Adipocyte (in vitro differentiated cells): ENCODE data around the gene SERINC5.
"Not testable (repeated sequence)": the region's sequence is repeated elsewhere in the genome, so short reads cannot be mapped to it uniquely, and the experiment has no call there.

Experiments used
- DNase-seq: peaks from one replicate; pipeline ENCODE4 v3.0.0-alpha.2; 2015; ENCODE audit warnings: low read depth
- H3K27me3 ChIP-seq: replicated peaks from 2 replicates; pipeline ENCODE4 v1.7.0; 2013; ENCODE audit warnings: mild to moderate bottlenecking, low read length, moderate library complexity; ENCODE audit not compliant: control insufficient read depth, insufficient read depth
- H3K36me3 ChIP-seq: 2 replicates; pipeline ENCODE4 v1.7.0; 2013; ENCODE audit warnings: low read length, mild to moderate bottlenecking, moderate library complexity; ENCODE audit not compliant: control insufficient read depth, insufficient read depth, severe bottlenecking
- H3K4me1 ChIP-seq: 2 replicates; pipeline ENCODE4 v1.7.0; 2013; ENCODE audit warnings: mild to moderate bottlenecking, low read length, moderate library complexity; ENCODE audit not compliant: control insufficient read depth, insufficient read depth
- H3K4me3 ChIP-seq: 2 replicates; pipeline ENCODE4 v1.7.0; 2013; ENCODE audit warnings: mild to moderate bottlenecking, low read length, moderate library complexity
- H3K9ac ChIP-seq: 2 replicates; pipeline ENCODE4 v1.7.0; 2013; ENCODE audit warnings: mild to moderate bottlenecking, low read length, moderate library complexity
- H3K9me3 ChIP-seq: 2 replicates; pipeline ENCODE4 v1.7.0; 2013; ENCODE audit warnings: mild to moderate bottlenecking, low read length, moderate library complexity; ENCODE audit not compliant: control insufficient read depth

The SERINC5 gene

DNA sequence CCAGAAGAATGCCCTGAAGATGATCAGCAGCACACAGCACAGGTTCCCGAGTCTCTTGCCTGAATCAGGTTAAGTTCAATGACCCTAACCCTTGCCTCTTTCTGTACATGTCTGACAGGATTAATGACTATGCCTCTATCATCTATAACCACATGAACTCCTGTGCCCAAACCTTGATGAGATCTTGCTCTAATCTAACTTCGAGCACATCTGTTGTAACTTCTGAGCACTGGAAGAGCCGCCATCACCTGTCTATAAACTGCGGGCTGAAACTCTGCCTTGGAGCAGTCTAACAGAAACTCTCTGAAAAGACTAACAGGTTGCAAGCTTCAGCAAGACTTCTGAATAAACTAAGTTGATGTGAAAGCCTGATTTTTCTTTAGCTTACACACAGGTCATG, 44.5 kb downstream of the SERINC5 start:
- no peak for DNase-seq
- Histone ChIP-seq H3K4me3 (no peak overlapping the region), H3K9ac (no peak overlapping the region), H3K9me3 (no peaks in the 10 kb centered on the region), H3K27me3 (no peaks in the 10 kb centered on the region), H3K36me3 (no peaks in the 10 kb centered on the region), H3K4me1 (peaks cover 26% of the 10 kb centered on the region)

DNA sequence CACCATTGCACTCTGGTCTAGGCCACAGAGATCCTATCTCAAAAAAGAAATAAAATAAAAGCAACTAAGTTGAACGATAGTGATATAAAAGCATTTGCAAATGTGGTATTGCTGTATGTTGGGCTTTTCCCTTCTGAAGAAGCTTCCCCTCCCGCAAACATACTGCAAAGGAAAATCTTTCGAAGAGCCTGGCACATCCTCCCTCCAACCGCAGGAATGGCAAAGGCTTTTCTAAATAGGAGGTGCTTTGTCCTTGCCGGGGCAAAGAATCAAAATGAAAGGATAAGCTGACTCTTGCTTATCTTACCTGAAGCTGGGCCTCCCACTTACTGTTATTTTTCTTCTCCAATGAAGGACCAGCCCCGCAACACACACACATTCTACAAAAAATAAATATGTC, 45.8 kb downstream of the SERINC5 start:
- no peaks in the 10 kb centered on the region for H3K27me3 ChIP-seq
- H3K9me3 ChIP-seq: no peaks in the 10 kb centered on the region
- H3K4me1 ChIP-seq: peaks cover 19% of the 10 kb centered on the region
- DNase-seq: no peak
- no peaks in the 10 kb centered on the region for H3K36me3 ChIP-seq
- no peak overlapping the region for H3K9ac ChIP-seq
- no peak overlapping the region for H3K4me3 ChIP-seq

DNA sequence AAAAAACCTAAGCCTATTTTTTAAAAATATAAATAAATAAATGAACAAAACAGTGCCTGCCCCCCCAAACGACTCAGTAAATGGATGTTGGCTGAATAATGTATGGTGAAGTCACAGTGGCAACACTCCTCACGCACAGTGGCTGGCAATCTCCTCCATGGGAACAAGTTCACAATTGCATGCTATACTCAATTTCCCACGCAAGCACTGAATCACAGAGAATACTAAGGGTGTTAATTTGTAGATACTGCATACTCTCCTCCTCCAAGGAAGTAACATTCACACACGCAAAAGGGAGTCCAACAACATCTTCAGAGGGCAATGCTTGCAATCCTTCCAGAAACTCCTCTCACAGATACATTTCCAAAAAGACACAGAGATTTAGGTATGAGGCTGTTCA, 47.5 kb downstream of the SERINC5 start:
- H3K9me3 ChIP-seq: no peaks in the 10 kb centered on the region
- H3K36me3 ChIP-seq: no peaks in the 10 kb centered on the region
- DNase-seq: no peak
- no peaks in the 10 kb centered on the region for H3K27me3 ChIP-seq
- no peak overlapping the region for H3K9ac ChIP-seq
- no peak overlapping the region for H3K4me3 ChIP-seq
- peaks cover 18% of the 10 kb centered on the region for H3K4me1 ChIP-seq

DNA sequence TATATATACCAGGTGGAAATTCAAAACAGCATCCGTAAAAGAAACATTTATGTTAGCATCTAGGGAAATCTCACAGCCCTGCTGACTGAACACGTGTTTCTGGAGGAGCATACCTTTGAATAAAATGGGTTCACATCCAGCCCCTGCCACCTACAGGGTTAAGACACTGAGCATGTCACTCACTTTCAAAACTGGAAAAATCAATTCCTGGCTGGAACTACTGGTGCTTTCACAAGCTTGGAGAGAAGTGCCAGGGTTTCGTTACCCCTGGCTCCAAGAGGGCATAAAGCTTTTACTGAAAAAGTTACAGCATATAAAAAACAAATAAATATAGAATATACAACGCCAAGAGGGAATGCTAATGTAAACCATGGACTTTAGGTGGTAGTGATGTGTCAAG, 48.0 kb downstream of the SERINC5 start:
- Histone ChIP-seq H3K27me3 (no peaks in the 10 kb centered on the region), H3K9ac (no peak overlapping the region), H3K9me3 (no peaks in the 10 kb centered on the region), H3K4me3 (no peak overlapping the region), H3K4me1 (peaks cover 18% of the 10 kb centered on the region), H3K36me3 (no peaks in the 10 kb centered on the region)
- DNase-seq: no peak

DNA sequence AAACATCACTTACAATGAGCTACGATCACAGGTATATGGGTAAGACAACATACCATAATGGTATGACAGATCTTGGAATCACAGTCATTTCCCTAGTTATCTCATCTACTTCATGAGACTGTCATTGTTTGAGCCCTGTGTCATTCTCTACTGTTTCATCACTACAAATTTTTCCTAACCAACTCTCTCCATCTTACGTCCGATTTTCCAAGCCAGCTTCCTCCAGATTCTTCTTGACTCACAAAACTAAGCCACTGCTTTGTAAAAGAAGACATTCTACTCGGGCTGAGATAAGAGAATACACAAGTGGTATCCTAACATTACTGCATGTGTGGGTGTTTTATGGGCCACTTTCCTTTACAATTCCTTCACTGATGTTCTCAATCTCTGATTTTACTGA, 49.6 kb downstream of the SERINC5 start:
- Histone ChIP-seq H3K4me3 (no peak overlapping the region), H3K27me3 (no peaks in the 10 kb centered on the region), H3K36me3 (no peaks in the 10 kb centered on the region), H3K4me1 (peaks cover 18% of the 10 kb centered on the region), H3K9me3 (no peaks in the 10 kb centered on the region), H3K9ac (no peak overlapping the region)
- DNase-seq: peak; percentile 48

DNA sequence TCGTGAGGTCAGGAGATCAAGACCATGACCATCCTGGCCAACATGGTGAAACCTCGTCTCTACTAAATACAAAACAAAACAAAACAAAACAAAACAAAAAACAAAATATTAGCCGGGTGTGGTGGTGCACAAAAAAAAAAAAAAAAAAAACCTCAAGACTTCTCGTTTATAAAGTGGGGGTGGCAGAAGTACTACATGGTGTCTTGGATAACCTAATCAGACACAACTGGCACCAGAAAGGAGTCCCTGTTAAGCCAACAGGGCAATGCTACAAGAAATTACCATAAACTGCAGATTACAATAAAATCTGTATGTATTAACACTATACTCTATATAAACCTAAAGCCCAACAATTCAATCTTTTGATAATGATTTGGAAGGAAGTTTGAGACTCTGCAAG, 50.0 kb downstream of the SERINC5 start:
- Histone ChIP-seq H3K9ac (no peak overlapping the region), H3K9me3 (no peaks in the 10 kb centered on the region), H3K4me1 (peaks cover 18% of the 10 kb centered on the region), H3K27me3 (no peaks in the 10 kb centered on the region), H3K4me3 (no peak overlapping the region), H3K36me3 (no peaks in the 10 kb centered on the region)
- no peak for DNase-seq

DNA sequence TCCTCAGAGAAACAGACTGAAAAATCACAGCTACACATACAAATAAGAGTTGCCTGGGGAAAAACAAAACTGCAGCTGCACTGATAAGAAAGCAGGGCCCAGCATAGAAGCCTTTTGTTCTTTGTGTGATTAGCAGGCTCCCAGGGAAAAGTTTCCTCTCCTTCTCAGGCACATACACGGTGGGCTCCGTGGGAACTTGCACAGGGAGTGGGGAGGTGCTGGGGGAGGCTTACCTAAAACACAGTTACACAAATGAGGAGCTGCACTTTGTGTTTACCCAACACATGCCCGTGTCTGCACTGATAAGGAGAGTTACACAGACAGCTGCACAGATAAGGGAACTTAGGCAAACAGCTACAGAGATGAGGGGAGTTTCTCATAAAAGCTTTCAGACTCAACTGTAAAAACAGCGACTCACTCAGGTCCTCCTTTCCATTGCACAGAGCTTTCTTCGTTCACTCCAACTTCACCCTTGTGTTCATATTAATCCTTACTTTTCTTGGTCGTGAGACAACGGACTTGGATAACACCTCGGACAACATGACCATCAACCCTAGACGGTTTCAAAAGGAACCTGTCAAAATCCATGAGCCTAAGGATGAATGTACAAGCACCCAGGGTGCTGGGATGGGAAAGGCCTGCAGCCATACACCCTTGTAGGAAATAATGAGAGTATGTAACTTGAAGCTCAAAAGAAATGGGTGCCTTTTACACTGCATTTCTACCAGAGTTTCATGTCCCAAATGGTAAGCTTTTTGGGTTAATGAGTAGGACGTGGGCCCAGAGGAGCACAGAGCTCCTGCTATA, 50.8 kb downstream of the SERINC5 start:
- no peaks in the 10 kb centered on the region for H3K36me3 ChIP-seq
- H3K9me3 ChIP-seq: no peaks in the 10 kb centered on the region
- H3K27me3 ChIP-seq: no peaks in the 10 kb centered on the region
- peaks cover 18% of the 10 kb centered on the region for H3K4me1 ChIP-seq
- H3K9ac ChIP-seq: no peak overlapping the region
- no peak for DNase-seq
- no peak overlapping the region for H3K4me3 ChIP-seq

DNA sequence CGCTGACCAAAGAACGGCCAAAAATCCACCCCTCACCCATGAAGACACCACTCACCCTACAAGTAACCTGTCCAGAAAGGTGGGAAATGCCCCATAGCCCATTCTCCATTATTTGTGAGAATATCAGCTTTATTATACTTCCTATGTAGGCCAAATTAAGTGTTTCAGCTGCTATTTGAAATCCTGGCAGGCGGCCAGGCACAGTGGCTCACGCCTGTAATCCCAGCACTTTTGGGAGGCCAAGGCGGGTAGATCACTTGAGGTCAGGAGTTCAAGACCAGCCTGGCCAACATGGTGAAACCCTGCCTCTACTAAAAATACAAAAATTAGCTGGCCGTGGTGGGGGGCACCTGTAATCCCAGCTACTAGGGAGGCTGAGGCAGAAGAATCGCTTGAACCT, 54.1 kb downstream of the SERINC5 start:
- not testable (repeated sequence) for H3K9me3 ChIP-seq, H3K4me3 ChIP-seq, H3K27me3 ChIP-seq, DNase-seq, H3K36me3 ChIP-seq, H3K4me1 ChIP-seq, H3K9ac ChIP-seq

DNA sequence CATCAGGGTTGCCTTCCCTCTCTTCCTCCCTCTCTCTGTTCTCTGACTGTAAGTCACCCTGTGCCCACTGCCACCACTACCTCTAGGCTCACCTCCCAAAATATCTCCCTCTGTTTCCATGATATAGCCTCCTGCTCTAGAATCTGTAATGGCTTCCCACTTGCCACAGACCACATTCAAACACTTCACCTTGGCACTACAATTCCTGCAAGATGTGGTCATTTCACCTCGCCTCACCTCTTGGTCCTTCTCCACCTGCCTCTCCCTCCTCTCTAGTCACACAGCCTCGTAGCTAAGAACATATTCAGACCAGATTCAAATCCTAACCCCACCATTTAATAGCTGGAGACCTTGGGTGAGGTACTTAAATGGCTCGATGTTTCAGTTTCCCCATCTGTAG, 56.9 kb downstream of the SERINC5 start:
- no peak overlapping the region for H3K9ac ChIP-seq
- peaks cover under 1% of the 10 kb centered on the region for H3K4me1 ChIP-seq
- no peak overlapping the region for H3K4me3 ChIP-seq
- H3K36me3 ChIP-seq: no peaks in the 10 kb centered on the region
- no peaks in the 10 kb centered on the region for H3K9me3 ChIP-seq
- no peaks in the 10 kb centered on the region for H3K27me3 ChIP-seq
- no peak for DNase-seq

DNA sequence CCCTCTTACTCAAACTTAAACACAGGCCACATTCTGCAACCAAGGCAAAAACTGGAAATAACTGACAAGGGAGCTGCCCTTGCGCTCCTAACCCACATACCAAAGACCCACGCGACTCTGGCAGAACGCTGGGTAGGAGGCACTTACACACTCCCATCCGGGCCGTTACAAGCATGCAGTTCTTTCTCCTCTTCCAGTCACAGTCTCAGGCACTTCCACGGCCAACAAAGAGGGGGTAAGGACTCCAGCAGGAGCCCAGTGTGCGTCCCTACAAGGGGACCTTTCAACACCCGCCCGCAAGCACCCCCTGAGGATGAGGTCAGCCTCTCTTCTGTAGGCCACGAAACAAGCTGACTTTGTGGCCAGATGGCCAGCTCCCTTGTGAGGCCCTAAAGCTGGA, 57.4 kb downstream of the SERINC5 start:
- no peaks in the 10 kb centered on the region for H3K9me3 ChIP-seq
- H3K4me1 ChIP-seq: peaks cover 5% of the 10 kb centered on the region
- H3K9ac ChIP-seq: no peak overlapping the region
- no peaks in the 10 kb centered on the region for H3K36me3 ChIP-seq
- H3K27me3 ChIP-seq: no peaks in the 10 kb centered on the region
- H3K4me3 ChIP-seq: no peak overlapping the region
- DNase-seq: no peak

DNA sequence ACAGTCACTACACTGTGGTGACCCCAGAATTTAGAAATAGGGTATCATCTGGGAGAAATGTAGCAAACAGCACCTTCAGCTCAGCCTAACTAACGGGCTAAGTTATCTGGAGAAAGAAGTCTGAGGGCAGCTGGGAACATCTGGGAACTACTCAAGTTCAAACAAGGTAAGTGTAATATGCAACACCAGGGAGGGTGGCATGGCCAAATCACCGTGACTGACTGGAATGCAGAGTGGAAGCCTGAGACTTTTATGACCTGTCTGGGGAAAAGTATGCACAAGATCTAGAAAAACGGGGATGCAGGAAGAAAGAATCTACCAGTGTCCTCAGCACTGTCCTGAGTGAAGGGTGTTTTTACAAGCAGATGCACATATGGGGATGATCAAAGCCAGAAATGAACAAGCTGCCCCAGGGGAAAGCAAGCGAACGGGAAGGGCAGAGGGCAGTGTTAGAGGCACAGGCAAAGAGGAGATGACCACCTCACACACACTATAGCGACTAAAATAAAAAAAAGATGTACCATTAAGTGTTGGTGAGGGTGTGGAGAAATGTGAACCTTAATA, 59.9 kb downstream of the SERINC5 start:
- Histone ChIP-seq H3K9me3 (no peaks in the 10 kb centered on the region), H3K27me3 (no peaks in the 10 kb centered on the region), H3K36me3 (no peaks in the 10 kb centered on the region), H3K4me1 (peaks cover 24% of the 10 kb centered on the region), H3K9ac (no peak overlapping the region), H3K4me3 (no peak overlapping the region)
- DNase-seq: no peak

DNA sequence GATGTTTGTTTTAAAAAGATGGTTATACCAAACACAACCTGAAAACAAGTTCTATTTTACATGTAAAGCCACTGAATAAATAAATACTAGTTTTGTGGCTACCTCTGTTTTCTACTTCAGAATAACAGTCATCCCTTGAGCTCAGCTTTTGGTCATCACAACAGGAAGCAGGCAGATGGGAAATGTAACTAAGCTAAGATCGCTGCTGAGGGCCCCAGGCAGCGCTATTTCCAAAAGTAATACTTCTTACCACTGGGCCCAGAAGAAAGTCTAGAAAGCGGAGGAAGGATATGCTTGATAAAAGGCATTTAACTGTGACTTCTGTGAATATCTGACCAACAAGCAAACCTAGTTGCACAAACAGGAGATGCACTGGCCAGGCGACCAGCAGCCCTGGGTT, 61.4 kb downstream of the SERINC5 start:
- DNase-seq: no peak
- Histone ChIP-seq H3K9ac (no peak overlapping the region), H3K4me1 (peaks cover 24% of the 10 kb centered on the region), H3K36me3 (no peaks in the 10 kb centered on the region), H3K4me3 (no peak overlapping the region), H3K27me3 (no peaks in the 10 kb centered on the region), H3K9me3 (no peaks in the 10 kb centered on the region)
